ENCODE data around the gene OAF. TPM values are rescaled to one million over a fixed set of nuclear protein-coding genes. Genes with fewer than 3 reads are reported as not detected.
"Not testable (repeated sequence)": the region's sequence is repeated elsewhere in the genome, so short reads cannot be mapped to it uniquely, and the experiment has no call there.

Gene OAF
- total RNA-seq, 3 donors from 2014 or later = 5.0 to 5.8 (median 5.3) TPM

DNA sequence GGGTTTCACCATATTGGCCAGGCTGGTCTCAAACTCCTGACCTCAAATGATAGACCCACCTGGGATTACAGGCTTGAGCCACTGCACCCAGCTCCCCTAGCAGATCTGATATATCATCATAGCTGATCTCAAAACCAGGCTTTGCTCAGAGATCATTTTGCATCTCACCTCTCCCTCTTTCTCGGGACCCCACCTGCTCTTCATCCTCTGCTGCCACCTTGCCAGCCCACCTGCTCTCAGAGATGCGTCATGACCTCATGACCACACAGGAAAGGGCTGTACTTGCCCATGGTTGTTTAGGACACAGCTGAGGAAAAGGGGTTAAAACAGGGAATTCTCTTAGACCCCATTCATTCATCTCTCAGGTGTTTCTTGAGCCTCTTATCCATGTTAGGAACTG lies 56.5 kb downstream of the OAF start:
- no peak overlapping the region for H3K4me3 Mint-ChIP-seq
- peaks cover 31% of the 10 kb centered on the region for H3K27me3 Mint-ChIP-seq (ENCODE audit: low read depth)
- DNase-seq (no peak), ATAC-seq (no peak)
- H3K4me1 Mint-ChIP-seq (ENCODE audit: low read depth) = no peaks in the 10 kb centered on the region
- no peaks in the 10 kb centered on the region for H3K9me3 Mint-ChIP-seq
- H3K36me3 Mint-ChIP-seq (ENCODE audit: insufficient read depth) = no peaks in the 10 kb centered on the region

DNA sequence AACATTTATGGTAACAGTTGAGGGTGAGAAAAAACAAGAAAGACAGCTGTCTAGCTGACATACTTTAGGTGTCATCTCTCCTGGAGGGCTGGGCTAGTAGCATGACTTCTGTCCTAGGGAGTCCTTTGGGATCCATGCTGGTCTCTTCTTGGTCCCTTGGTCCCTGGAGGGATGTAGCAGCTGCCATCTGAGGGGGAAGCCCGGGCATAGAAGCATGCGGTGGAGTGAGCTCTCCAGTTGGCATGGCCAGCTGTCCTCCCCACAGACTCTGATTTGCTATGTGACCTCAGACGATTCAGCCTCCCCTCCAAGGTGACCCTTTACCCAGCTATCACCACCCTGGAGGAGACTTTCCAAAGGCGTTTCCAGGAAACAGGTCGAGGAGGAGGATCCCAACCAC lies 57.9 kb downstream of the OAF start:
- Mint-ChIP-seq H3K4me3 (no peak overlapping the region), H3K4me1 (ENCODE audit: low read depth) (no peaks in the 10 kb centered on the region), H3K27me3 (ENCODE audit: low read depth) (peaks cover 33% of the 10 kb centered on the region), H3K36me3 (ENCODE audit: insufficient read depth) (no peaks in the 10 kb centered on the region), H3K9me3 (no peaks in the 10 kb centered on the region)
- no peak for DNase-seq
- no peak for ATAC-seq

DNA sequence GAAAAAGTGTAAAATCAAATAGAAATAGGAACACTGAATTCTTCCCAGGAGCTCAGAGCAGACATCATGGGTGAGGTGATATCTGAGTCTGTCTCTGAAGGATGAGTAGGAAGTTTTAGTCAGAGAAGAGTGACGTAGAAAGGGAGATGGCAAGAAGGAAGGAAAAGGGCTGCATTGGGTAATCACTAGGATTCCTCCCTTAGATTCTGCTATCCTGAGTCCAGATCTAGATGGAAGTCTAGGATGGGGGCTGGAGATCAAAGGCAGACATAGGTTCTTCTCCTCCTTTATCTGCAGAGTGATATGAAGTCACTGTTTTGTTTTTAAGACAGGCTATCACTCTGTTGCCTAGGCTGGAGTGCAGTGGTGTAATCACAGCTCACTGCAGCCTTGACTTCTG lies 59.6 kb downstream of the OAF start:
- H3K4me1 Mint-ChIP-seq (ENCODE audit: low read depth) = no peaks in the 10 kb centered on the region
- no peak for ATAC-seq
- H3K36me3 Mint-ChIP-seq (ENCODE audit: insufficient read depth) = no peaks in the 10 kb centered on the region
- peaks cover 35% of the 10 kb centered on the region for H3K27me3 Mint-ChIP-seq (ENCODE audit: low read depth)
- no peaks in the 10 kb centered on the region for H3K9me3 Mint-ChIP-seq
- no peak for DNase-seq
- no peak overlapping the region for H3K4me3 Mint-ChIP-seq

DNA sequence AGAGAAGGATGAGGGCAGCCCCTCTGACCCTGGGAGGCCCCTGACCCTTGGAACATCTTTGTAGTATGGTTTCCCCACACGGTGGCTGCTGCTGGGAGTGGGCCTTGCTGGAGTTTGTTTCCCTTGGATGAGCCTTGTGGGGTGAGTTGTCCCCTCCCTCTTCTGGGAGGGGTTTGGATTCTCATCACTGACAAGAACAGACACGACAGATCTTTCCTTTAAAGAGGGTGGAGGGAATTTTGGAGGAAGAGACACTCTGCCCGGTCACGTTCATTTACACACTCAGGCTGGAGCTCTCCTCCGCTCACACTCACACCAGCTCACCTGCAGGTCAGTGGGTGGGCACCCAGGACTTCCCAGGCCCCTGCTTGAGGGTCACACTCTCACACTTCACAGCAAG lies 60.8 kb downstream of the OAF start:
- no peaks in the 10 kb centered on the region for H3K9me3 Mint-ChIP-seq
- H3K27me3 Mint-ChIP-seq (ENCODE audit: low read depth) = peaks cover 31% of the 10 kb centered on the region
- H3K36me3 Mint-ChIP-seq (ENCODE audit: insufficient read depth) = no peaks in the 10 kb centered on the region
- H3K4me1 Mint-ChIP-seq (ENCODE audit: low read depth) = no peaks in the 10 kb centered on the region
- H3K4me3 Mint-ChIP-seq = no peak overlapping the region
- no peak for ATAC-seq
- no peak for DNase-seq

DNA sequence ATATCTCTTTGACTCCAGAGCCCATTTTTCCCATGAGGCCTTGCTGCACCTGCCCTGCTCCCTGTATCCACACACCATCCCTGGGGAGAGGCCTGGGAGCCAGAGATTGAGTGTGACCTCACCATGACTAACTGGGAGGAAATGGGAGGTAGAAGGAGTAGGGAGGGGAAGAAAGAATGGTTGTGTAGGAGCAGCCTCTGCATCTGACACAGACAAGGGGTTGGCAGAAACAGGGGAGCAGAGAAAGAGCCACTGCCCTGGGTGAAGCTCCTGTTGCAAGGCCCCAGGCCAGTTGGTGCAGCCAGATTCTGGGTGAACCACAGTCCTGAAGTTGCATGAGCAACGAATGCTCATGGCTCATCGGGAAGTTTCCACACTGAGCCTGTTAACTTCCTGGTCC lies 61.5 kb downstream of the OAF start:
- DNase-seq (no peak), ATAC-seq (no peak)
- Mint-ChIP-seq H3K27me3 (ENCODE audit: low read depth) (peaks cover 25% of the 10 kb centered on the region), H3K4me3 (no peak overlapping the region), H3K36me3 (ENCODE audit: insufficient read depth) (no peaks in the 10 kb centered on the region), H3K9me3 (no peaks in the 10 kb centered on the region), H3K4me1 (ENCODE audit: low read depth) (no peaks in the 10 kb centered on the region)

DNA sequence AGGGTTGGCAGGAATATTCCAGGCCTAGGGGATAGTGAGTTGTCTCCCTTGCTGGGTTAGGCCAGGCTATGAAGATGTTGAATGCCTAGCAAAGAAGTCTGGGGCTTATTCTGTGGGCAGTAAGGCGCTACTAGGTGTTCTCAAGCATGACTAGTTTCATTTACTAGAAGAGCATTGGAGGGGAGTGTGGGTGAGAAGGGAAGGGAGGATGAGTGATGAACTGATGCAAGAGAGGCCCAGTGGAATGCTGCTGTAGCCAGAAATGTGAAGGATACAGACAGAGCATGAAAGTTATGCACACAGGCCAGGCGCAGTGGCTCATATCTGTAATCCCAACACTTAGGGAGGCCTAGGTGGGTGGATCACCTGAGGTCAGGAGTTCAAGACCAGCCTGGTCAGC lies 62.6 kb downstream of the OAF start:
- ATAC-seq = no peak
- peaks cover 22% of the 10 kb centered on the region for H3K27me3 Mint-ChIP-seq (ENCODE audit: low read depth)
- no peaks in the 10 kb centered on the region for H3K9me3 Mint-ChIP-seq
- no peak for DNase-seq
- no peaks in the 10 kb centered on the region for H3K36me3 Mint-ChIP-seq (ENCODE audit: insufficient read depth)
- H3K4me3 Mint-ChIP-seq = no peak overlapping the region
- no peaks in the 10 kb centered on the region for H3K4me1 Mint-ChIP-seq (ENCODE audit: low read depth)

DNA sequence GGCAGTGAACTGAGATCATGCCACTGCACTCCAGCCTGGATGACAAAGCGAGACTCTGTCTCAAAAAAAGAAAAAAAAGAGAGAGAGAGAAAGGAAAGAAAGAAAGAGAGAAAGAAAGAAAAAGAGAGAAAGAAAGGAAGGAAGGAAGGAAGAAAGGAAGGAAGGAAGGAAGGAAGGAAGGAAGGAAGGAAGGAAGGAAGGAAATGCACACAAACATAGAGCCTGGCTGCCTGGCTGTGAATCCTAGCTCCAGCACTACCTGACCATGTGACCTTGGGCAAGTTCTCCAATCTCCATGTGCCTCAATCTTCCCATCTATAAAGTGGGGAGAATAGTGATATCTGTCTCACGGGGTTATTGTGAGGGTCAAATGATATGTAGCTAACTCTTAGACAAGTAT lies 63.1 kb downstream of the OAF start:
- not testable (repeated sequence) for H3K4me1 Mint-ChIP-seq (ENCODE audit: low read depth); H3K9me3 Mint-ChIP-seq; DNase-seq; ATAC-seq; H3K4me3 Mint-ChIP-seq; H3K36me3 Mint-ChIP-seq (ENCODE audit: insufficient read depth)
- peaks cover 22% of the 10 kb centered on the region for H3K27me3 Mint-ChIP-seq (ENCODE audit: low read depth)

DNA sequence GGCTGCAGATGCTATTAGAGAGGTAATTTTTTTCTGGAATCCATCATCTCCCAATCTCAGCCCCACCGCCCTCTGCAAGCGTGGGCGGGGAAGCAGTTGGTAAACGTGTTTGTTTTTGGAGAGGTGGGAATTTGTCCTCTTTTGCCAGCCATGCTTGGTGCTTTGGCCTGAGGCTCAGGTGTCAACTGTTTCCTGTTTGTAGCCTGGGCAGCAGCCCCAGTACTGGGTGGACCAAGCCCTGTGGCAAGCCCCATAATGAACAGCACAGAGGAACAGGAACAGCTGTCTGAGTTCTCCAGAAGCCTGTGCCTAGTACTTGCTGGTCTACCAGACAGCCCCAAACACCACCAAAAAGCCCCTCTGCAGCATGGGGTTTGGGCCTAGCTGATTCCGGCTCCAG lies 68.7 kb downstream of the OAF start:
- H3K36me3 Mint-ChIP-seq (ENCODE audit: insufficient read depth) = no peaks in the 10 kb centered on the region
- peaks cover 2% of the 10 kb centered on the region for H3K27me3 Mint-ChIP-seq (ENCODE audit: low read depth)
- DNase-seq = no peak
- no peak overlapping the region for H3K4me3 Mint-ChIP-seq
- no peak for ATAC-seq
- H3K4me1 Mint-ChIP-seq (ENCODE audit: low read depth) = no peaks in the 10 kb centered on the region
- no peaks in the 10 kb centered on the region for H3K9me3 Mint-ChIP-seq

Other genes starting within 250 kb of the OAF start
- gene TRIM29, start 72.9 kb upstream of the OAF start, total RNA-seq = not detected
- gene POU2F3, start 29.1 kb downstream of the OAF start, total RNA-seq = not detected
- gene TLCD5, start 114.3 kb downstream of the OAF start, total RNA-seq = under 1 TPM; 0.23 to 0.43 (median 0.26) TPM
- 10 to 100 TPM; 15.7 to 19.9 (median 18.7) TPM for gene ARHGEF12, start 125.4 kb downstream of the OAF start, total RNA-seq

All from activated T-cell treated with anti-CD3 and anti-CD28 coated beads, Interleukin-2, amount 50 U/mL, for 4 hours (primary cell).